GM18508 (cell line): ENCODE results near the gene CPA1.
"Not testable (repeated sequence)": the region's sequence is repeated elsewhere in the genome, so short reads cannot be mapped to it uniquely, and the experiment has no call there.

Experiments
- ATAC-seq: cut with Tn5 transposase; IDR thresholded peaks from one replicate; pipeline ENCODE4 v1.9.1; 2021; ENCODE audit warnings: moderate number of reproducible peaks; ENCODE audit not compliant: insufficient read depth, unreplicated experiment

The CPA1 gene

DNA sequence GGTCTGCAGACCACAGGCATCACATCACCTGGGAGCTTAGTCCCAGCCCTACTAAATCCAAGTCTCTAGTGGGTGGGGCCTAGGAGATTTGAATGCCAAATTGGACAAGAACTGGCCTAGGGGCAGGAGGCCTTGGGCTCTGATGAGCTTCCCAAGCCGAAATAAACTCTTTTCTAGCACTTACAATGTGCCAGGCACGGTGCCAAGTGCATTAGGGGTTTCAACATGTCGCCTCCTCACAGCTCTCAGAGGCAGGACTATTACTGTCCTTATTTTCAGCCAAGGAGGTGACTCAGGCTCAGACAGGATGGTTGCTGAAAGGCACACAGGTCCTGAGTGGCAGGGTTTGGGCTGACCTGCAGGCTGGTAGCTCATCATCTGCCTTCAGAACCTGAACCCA lies 9.2 kb upstream of the CPA1 start:
- no peak for ATAC-seq

DNA sequence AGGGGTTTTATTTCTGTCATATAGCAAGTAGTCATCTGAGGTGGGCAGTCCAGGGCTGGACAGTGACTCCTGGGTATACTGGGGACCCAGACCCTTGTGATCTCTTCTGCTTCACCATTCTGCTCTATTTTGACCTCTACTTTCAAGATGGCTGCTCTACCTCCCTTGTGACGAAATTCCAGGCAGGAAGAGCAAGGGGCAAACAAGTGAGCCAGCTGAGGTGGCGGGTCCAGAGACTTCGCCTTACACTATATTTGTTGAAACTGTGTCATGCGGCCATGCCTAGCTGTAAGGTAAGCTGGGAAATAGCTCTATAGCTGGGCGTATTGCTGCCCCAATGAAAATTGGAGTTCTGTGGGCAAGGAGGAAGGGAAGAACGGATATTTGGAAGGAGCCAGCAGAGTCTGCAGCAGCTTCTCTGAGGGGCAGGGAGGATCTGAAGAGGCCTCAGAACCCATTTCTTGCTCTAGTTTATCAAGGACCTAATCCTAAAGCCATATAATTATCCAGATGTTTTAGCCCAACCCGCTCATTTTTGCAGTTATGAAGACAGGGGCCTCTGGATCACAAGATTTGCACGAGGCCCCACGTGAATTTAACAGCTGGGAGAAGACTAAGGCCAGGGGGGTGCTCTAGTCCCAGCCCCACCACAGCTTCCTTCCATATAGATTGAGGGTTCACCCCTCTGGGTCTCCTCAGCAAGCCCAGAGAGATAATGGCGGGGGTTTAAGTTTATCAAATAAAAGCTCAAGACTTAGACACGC lies 7.7 kb upstream of the CPA1 start:
- no peak for ATAC-seq

DNA sequence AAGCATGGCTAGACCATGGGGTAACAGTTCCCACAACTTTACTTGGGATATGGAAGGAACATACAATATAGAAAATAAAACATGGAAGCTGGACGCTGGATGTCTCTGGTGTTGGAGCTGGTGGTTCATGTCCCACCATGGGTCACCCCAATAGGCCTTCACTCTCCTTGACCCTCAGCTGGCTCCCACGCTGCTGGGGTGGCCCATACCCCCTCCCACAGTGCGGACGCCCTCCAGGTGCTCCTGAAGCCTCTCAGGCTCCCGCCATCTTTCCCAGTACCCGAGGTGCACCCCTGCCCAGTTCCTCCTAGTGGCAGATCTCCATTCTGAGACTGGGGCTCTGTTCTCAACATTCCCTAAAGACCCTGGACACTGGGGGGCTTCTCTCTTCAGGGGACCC lies 5.8 kb upstream of the CPA1 start:
- no peak for ATAC-seq

DNA sequence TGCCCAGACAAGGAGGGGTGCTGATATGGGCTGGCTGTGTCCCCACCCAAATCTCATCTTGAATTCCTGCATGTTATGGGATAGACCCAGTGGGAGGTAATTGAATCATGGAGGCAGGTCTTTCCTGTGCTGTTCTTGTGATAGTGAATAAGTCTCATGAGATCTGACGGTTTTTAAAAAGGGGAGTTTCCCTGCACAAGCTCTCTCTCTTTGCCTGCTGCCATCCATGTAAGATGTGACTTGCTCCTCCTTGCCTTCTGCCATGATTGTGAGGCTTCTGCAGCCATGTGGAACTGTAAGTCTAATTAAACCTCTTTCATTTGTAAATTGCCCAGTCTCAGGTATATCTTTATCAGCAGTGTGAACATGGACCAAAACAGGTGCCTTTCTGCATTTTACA lies 3.8 kb upstream of the CPA1 start:
- ATAC-seq = not testable (repeated sequence)

DNA sequence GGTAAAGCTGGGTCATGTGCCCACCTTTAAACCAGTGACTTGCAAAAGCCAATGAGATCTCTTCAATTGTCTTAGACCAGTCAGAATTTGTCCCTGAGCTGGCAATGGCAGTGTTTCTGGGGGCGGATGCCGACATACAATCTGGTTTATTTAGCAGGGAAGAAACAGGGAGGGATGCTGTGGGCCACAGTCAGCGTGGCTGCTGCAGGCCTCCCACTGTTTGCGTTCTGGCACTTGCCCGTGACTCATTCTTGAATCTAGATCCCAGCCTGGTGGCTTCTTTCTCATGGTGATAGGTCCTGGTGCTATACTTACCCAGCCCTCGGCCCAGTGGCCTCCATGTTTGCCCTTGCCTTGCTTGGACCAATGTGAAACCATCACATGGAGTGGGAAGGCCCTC lies 3.1 kb upstream of the CPA1 start:
- ATAC-seq = no peak

DNA sequence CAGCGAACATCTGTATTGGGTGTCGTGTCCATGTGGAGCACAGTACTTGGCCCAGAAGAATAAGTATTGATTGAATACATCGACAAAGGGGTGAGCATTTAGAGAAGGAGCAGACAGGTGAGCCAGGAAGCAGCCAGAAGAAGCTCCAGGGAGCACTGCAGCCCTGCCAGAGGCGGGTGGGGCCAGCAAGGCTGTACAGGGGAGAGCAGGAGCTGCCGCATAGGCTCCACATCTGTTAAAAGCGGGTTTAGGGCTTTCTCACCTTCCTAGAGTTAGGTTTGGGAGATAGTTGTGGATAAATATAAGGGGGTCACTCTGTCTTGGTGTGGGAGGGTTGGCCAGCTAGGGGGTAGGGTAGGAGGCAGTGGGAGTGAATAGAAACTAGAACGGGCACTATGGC lies 1.3 kb upstream of the CPA1 start:
- ATAC-seq = no peak

DNA sequence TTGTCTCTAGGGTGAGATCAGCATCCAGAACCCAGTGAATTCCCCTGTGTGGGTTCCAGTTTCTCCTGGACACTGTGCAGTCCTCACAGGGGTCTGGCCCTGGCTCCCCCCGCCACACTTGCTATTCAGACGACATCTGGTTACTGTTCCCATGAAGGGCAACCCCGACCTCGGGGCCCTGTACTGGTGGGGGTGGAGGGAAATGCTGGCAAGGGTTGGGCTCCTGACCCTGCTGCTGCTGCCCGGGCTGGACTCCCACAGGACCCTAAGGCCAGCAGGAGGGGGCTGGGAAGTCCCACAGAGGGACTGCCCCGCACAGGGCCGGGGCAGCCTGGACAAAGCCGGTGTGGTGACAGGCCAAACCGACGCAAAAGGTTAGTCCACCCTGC lies 768 bp upstream of the CPA1 start:
- ATAC-seq = no peak

DNA sequence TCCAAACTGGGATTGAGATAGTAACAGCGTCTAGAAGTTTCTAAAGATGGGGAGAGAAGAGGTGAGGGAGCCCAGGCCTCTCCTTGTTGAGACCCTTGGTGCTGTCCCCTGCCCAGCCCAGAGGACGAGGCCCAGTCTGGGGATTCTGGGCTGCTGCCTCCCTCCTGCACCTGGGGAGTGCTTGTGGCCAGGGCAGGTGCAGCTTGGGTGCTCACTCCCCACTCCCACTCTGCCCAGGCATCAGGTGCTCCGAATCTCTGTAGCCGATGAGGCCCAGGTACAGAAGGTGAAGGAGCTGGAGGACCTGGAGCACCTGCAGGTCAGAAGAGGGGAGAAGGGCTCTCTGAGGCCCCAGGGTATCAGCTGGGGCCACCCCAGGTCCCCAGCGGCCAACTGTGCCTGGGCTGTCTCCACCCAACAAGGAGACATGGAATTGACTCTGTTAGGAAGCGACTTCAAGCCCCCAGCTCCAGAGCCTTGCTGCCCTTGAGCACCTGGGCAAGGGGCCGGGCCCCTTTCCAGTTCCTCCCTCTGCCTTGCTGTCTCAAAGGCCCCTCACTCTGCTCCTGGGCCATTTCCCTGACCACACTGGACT lies 664 bp downstream of the CPA1 start:
- ATAC-seq = no peak

DNA sequence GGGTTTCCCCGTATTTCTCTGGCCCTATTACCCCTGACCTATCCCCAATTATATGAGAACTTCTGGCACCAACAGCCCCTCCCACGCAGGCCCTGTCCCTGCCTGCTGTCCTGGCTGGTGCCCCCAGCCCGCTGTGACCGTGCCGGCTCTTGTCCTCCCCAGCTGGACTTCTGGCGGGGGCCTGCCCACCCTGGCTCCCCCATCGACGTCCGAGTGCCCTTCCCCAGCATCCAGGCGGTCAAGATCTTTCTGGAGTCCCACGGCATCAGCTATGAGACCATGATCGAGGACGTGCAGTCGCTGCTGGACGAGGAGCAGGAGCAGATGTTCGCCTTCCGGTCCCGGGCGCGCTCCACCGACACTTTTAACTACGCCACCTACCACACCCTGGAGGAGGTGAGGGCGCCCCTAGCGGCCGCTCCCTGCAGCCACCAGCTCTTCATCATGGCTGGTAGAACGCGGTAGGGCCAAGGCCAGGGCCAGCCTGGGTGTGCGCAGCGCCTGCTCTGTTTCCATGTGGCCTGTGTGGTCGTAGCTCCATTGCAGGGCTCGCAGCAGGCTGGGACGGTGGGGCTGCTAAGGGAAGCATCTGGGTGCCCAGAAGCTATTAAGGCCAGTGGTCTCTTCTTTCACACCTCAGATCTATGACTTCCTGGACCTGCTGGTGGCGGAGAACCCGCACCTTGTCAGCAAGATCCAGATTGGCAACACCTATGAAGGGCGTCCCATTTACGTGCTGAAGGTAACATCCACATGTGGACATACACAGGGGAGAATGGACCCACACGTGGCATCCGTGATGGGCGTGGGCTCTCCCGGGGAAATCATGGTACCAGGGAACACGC lies 1.4 kb downstream of the CPA1 start:
- no peak for ATAC-seq

DNA sequence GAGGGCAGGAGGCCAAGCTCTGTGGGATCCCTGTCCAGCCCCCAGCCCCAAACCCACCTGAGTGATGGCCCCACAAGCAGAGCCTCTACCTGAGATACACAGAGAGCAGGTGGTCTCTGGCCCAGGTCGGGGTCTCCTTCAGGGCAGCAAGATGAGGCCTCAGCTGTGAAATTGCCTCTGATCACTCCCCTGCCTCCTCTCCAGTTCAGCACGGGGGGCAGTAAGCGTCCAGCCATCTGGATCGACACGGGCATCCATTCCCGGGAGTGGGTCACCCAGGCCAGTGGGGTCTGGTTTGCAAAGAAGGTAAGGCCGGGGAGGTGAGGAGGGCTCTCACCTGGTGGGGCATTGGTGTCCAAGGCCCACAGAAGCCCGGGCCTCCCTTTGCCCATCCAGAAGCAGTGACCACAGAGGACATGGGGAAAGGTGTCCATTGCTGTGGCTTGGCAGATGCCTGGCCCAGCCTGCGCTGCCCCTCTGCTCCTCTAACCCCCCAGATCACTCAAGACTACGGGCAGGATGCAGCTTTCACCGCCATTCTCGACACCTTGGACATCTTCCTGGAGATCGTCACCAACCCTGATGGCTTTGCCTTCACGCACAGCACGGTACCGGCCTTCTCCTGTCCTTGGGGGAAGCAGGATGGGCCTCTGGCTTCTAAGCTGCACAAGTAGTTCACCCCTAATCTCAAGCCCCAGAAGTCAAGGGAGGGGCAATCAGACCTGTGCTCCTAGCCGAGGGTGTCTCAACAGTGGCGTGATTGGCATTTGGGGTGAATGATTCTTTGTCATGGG lies 3.1 kb downstream of the CPA1 start:
- ATAC-seq = no peak

DNA sequence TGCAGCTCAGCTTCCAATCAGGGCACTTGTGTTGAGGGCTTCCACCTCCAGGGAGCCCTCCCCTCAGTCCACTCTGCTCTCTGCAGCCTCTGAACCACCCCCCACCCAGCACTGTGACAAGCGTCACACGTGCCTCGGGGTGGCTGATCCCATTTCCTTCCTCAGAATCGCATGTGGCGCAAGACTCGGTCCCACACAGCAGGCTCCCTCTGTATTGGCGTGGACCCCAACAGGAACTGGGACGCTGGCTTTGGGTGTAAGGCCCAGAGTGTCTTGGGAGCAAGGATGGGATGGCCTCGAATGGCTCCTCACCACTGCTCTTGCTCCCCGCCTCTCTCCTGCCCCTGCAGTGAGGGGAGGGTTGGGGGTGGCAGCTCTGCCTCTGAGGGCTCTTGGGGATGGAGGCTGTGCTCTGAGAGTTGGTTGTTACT lies 4.1 kb downstream of the CPA1 start:
- no peak for ATAC-seq

DNA sequence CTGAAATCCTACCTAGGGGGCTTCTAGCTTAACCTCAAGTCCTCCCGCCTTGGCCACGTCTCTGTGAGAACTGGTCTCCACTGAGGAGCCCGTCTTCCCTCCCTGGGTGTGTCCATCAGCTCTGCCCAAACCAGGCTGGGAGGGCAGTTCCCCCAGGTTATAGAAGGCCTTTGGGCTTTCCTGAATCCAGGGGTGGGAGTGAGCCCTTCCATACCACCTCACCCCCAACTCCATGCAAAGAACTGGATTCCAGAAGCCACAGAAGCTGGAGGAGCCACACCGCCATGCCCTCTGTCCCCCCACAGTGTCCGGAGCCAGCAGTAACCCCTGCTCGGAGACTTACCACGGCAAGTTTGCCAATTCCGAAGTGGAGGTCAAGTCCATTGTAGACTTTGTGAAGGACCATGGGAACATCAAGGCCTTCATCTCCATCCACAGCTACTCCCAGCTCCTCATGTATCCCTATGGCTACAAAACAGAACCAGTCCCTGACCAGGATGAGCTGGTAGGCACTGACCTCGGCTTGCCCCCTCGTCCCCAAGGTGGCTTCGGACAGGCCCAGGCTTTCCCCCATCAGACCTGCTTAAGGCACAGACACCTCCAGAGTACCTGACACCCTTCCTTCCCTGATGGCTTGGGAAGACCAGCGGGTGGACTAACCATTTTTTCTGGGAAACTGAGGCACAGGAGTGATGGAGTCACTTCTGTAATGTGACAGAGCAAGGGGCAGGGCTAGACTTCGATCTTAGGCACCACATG lies 4.7 kb downstream of the CPA1 start:
- ATAC-seq = no peak

DNA sequence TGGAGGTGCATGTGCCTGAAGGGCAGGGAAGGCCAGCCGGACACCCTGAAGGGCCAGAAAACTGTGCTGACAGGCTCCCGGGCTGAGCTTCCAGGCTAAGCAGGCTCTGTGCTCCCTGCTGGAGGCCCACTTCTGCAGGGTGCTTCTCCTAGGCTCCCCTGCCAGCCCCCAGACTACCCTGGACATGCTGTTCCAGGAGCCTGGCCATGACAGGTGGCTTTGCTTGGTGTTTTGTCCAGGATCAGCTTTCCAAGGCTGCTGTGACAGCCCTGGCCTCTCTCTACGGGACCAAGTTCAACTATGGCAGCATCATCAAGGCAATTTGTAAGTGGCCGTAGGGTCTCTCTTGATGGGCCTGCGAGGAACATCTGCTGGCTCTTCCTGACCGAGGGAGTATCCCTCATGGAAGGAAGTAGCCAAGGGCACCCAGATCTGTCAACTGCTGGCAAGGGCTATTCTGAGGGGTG lies 5.3 kb downstream of the CPA1 start:
- no peak for ATAC-seq

DNA sequence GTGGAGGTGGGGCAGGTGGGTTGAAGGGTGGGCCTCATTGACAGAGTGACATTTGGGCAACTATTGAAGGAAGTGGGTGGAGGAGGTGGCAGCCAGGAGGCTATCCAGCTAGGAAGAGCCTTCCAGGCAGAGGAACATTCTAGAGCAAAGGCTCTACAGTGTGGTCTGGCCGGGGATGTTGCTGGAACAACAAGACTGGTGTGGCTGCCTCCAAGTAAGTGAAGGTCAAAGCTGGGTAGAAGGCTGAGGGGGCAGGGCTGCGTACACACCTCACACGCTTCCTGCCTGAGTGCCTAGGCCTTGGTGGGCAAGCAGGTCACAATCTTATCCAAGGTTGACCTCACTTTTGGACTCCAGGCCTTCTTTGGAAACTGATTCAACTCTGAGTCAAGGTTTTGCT lies 6.6 kb downstream of the CPA1 start:
- no peak for ATAC-seq

DNA sequence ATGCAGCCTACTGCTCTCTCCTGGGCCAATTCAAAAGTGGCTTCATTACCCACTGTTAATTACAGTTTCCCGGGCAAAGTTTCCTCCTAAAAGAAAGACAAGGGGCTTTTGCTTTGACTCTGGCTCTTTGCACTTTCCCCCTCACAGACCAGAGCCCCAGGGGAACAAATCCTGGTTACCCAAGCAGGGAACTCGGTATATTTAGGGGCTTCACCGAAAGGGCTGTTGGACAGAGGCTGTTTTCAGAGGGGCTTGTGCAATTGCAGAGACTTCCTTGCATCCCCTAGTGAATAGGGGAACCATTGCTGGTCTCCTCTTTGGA lies 7.0 kb downstream of the CPA1 start:
- ATAC-seq = no peak

DNA sequence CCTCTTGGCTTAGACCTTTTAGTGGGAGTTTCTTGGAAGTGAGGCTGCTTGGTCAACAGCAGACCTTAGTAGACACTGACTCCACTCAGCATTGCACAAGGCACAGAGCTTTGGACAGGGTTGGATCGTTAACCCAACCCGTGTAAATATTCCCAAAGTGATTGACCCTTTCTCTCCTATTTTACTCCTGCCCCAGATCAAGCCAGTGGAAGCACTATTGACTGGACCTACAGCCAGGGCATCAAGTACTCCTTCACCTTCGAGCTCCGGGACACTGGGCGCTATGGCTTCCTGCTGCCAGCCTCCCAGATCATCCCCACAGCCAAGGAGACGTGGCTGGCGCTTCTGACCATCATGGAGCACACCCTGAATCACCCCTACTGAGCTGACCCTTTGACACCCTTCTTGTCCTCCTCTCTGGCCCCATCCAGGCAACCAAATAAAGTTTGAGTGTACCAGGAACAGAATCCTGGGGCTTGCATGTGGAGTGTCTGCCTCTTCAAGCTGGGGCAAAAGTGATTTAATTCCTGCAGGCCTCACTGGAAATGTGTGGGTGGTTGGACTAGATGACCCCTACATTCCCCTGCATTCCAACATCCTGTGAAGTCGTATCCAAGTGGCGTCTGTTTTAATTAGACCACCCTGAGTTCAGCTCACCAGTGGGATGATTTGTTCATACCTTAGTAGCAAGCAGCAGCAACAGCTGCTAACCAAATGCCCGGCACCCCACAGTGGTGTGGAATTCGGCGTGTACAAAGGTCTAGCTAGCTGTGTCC lies 7.5 kb downstream of the CPA1 start:
- ATAC-seq = no peak

DNA sequence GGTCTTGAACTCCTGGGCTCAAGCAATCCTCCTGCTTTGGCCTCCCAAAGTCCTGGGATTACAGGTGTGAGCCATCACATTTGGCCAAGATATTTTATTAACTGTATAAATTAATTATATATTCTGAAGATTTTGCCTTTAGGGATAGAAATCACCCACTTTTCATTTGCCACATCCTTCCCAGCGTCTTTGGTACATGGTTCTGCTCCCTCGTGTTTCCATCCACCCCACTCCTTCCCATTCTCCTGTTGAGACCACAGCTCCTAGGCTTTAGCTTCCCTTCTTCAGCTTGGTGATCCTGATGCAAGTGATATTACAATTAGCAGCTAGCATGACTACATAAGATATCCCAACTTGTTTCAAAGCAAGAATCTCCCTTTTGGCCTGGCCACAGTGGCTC lies 8.4 kb downstream of the CPA1 start:
- no peak for ATAC-seq

DNA sequence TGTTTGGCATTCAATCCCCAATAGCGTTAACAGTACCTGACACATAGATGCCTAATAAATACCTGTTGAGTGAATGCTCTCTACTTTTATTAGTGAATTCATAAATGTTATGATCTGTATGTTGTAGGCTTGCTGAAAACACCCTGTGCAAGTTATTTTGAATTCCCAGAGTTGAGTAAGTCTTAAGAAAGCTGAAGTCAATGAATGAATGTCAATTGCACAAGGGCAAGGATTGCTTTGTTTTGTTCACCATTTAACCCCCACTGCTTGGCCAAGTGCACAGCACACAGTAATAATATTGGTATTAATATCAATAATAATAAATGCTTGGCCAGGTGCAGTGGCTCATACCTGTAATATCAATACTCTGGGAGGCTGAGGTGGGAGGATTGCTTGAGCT lies 10.2 kb downstream of the CPA1 start:
- no peak for ATAC-seq

DNA sequence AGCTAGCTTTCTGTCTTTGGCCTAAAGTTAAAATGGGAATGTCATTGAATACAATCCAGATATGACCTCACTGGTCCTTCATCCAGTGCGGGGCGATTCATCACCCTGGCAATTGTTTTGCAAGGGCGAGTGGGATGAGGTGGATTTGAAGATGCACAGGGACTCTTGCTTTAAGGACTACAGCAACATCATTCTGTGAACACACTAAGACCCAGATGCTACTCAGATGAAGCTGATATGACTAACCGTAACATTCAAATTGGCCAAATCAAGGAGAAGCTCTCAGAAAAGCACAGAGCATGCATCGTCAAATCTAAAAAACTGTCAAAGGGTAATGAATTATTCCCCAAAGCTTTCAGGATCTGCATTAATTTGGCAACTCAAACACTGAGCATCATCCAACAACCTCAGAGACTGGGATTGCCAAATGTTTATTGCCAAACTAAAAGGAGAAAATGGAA lies 12.8 kb downstream of the CPA1 start:
- ATAC-seq = no peak
